GM19240 (cell line): ENCODE measurements around the gene XIRP2.

Source experiments
- DNase-seq: peaks from one replicate; pipeline ENCODE4 v3.0.0; 2011; ENCODE audit warnings: low spot score; ENCODE audit not compliant: insufficient read length

Gene XIRP2

GRCh38 chr2:166926657-166927056 is 38.4 kb downstream of the XIRP2 start:
- no peak for DNase-seq

GRCh38 chr2:166932032-166932431 is 43.8 kb downstream of the XIRP2 start:
- no peak for DNase-seq

- DNase-seq = no peak
These were observed 46.5 kb downstream of the XIRP2 start for GRCh38 chr2:166934817-166935216.

GRCh38 chr2:166942377-166942776 is 54.1 kb downstream of the XIRP2 start:
- no peak for DNase-seq

- no peak for DNase-seq
These were observed 56.6 kb downstream of the XIRP2 start for GRCh38 chr2:166944909-166945308.

- no peak for DNase-seq
These were observed 69.4 kb downstream of the XIRP2 start for GRCh38 chr2:166957686-166958085.

GRCh38 chr2:166958986-166959481 is 70.8 kb downstream of the XIRP2 start:
- DNase-seq = no peak

GRCh38 chr2:166959556-166959955 is 71.3 kb downstream of the XIRP2 start:
- DNase-seq = no peak

- no peak for DNase-seq
These were observed 72.5 kb downstream of the XIRP2 start for GRCh38 chr2:166960702-166961270.

- no peak for DNase-seq
These were observed 73.7 kb downstream of the XIRP2 start for GRCh38 chr2:166961933-166962332.

- no peak for DNase-seq
These were observed 81.2 kb downstream of the XIRP2 start for GRCh38 chr2:166969486-166969885.

GRCh38 chr2:166972002-166972401 is 83.7 kb downstream of the XIRP2 start:
- no peak for DNase-seq

GRCh38 chr2:166972418-166972817 is 84.1 kb downstream of the XIRP2 start:
- DNase-seq = no peak

- DNase-seq = no peak
These were observed 95.9 kb downstream of the XIRP2 start for GRCh38 chr2:166984188-166984587.

GRCh38 chr2:166984797-166985196 is 96.5 kb downstream of the XIRP2 start:
- DNase-seq = no peak

- DNase-seq = no peak
These were observed 106.5 kb downstream of the XIRP2 start for GRCh38 chr2:166994588-166995336.

GRCh38 chr2:166996465-166996864 is 108.2 kb downstream of the XIRP2 start:
- DNase-seq = no peak

GRCh38 chr2:167001165-167001564 is 112.9 kb downstream of the XIRP2 start:
- no peak for DNase-seq

GRCh38 chr2:167005096-167005495 is 116.8 kb downstream of the XIRP2 start:
- no peak for DNase-seq

GRCh38 chr2:167013227-167013626 is 124.9 kb downstream of the XIRP2 start:
- DNase-seq = no peak

GRCh38 chr2:167015806-167016205 is 127.5 kb downstream of the XIRP2 start:
- no peak for DNase-seq

GRCh38 chr2:167017021-167017420 is 128.7 kb downstream of the XIRP2 start:
- DNase-seq = no peak

- DNase-seq = no peak
These were observed 130.3 kb downstream of the XIRP2 start for GRCh38 chr2:167018590-167018989.
